Astrocyte (in vitro differentiated cells and primary cell): ENCODE measurements around the gene H2BK1. TPM values are rescaled to one million over a fixed set of nuclear protein-coding genes. Genes with fewer than 3 reads are reported as not detected.
A peak's percentile ranks its signal among the peaks of the same experiment; 100 is the strongest.

Experiments used
- DNase-seq: peaks from one replicate; pipeline ENCODE4 v3.0.0-alpha.2; 2010; ENCODE audit warnings: low read depth
- FAIRE-seq: peaks from 2 replicates; lab custom pipeline; 2011; peaks lifted over from hg19 to GRCh38; lab: Jason Lieb, UNC
- H2AFZ ChIP-seq: 2 replicates; pipeline ENCODE4 v1.6.0; 2012; ENCODE audit warnings: low read depth, low read length, inconsistent platforms
- H3K27ac ChIP-seq: 2 replicates; pipeline ENCODE4 v1.5.1; 2011; ENCODE audit warnings: low read depth, low read length, inconsistent platforms
- H3K27me3 ChIP-seq: 2 replicates; pipeline ENCODE4 v1.6.0; 2011; ENCODE audit warnings: low read length, inconsistent platforms; ENCODE audit not compliant: insufficient read depth
- H3K36me3 ChIP-seq: 2 replicates; pipeline ENCODE4 v1.5.1; 2011; ENCODE audit warnings: low read length, inconsistent platforms; ENCODE audit not compliant: insufficient read depth
- H3K4me1 ChIP-seq: 2 replicates; pipeline ENCODE4 v1.5.1; 2011; ENCODE audit warnings: low read length, inconsistent platforms; ENCODE audit not compliant: insufficient read depth
- H3K4me2 ChIP-seq: 2 replicates; pipeline ENCODE4 v1.6.0; 2012; ENCODE audit warnings: low read length, inconsistent platforms
- H3K4me3 ChIP-seq: 2 replicates; pipeline ENCODE4 v1.5.1; 2011; ENCODE audit warnings: low read depth, mild to moderate bottlenecking, low read length, inconsistent platforms; ENCODE audit not compliant: insufficient read depth
- H3K79me2 ChIP-seq: 2 replicates; pipeline ENCODE4 v1.6.0; 2012; ENCODE audit warnings: mild to moderate bottlenecking, low read length, inconsistent platforms; ENCODE audit not compliant: insufficient read depth
- H3K9ac ChIP-seq: 2 replicates; pipeline ENCODE4 v1.6.0; 2012; ENCODE audit warnings: mild to moderate bottlenecking, low read length, inconsistent platforms
- H3K9me3 ChIP-seq: 2 replicates; pipeline ENCODE4 v1.5.1; 2012; ENCODE audit warnings: low read depth, mild to moderate bottlenecking, low read length, inconsistent platforms; ENCODE audit not compliant: insufficient read depth
- H4K20me1 ChIP-seq: 2 replicates; pipeline ENCODE4 v1.6.0; 2012; ENCODE audit warnings: low read length, inconsistent platforms; ENCODE audit not compliant: insufficient read depth
- H3K27ac Mint-ChIP-seq: one replicate; pipeline ENCODE4 v1.8.0; 2021; ENCODE audit warnings: mild to moderate bottlenecking, mixed read lengths; ENCODE audit not compliant: unreplicated experiment
- H3K27me3 Mint-ChIP-seq: one replicate; pipeline ENCODE4 v1.8.0; 2021; ENCODE audit warnings: low read depth, mixed read lengths; ENCODE audit not compliant: unreplicated experiment
- H3K36me3 Mint-ChIP-seq: one replicate; pipeline ENCODE4 v1.8.0; 2021; ENCODE audit warnings: low read depth, mixed read lengths; ENCODE audit not compliant: unreplicated experiment
- H3K4me1 Mint-ChIP-seq: one replicate; pipeline ENCODE4 v1.8.0; 2021; ENCODE audit warnings: low read depth, mixed read lengths; ENCODE audit not compliant: unreplicated experiment
- H3K4me3 Mint-ChIP-seq: one replicate; pipeline ENCODE4 v1.8.0; 2021; ENCODE audit warnings: mild to moderate bottlenecking, moderate library complexity, mixed read lengths; ENCODE audit not compliant: unreplicated experiment
- H3K9me3 Mint-ChIP-seq: one replicate; pipeline ENCODE4 v1.8.0; 2021; ENCODE audit warnings: mild to moderate bottlenecking, mixed read lengths; ENCODE audit not compliant: unreplicated experiment
- CTCF ChIP-seq: IDR thresholded peaks from 2 replicates; pipeline ENCODE4 v1.5.1; 2011; ENCODE audit warnings: low read depth, mild to moderate bottlenecking, inconsistent platforms, low read length, moderate library complexity; ENCODE audit not compliant: insufficient read depth
- EZH2 ChIP-seq: IDR thresholded peaks from 2 replicates; pipeline ENCODE4 v1.6.1; 2012; ENCODE audit warnings: mild to moderate bottlenecking, low read length, inconsistent platforms; ENCODE audit not compliant: insufficient read depth
- total RNA-seq: library from RNA; stranded (reverse); gene quantifications from 2 replicates; pipeline ENCODE4 v1.2.1, GENCODE V29; 2021

The H2BK1 gene
- total RNA-seq, 1 donor from 2014 or later = not detected

- Mint-ChIP-seq H3K4me3 (no peak overlapping the region), H3K27ac (no peak overlapping the region), H3K4me1 (no peaks in the 10 kb centered on the region), H3K9me3 (peaks cover 3% of the 10 kb centered on the region), H3K27me3 (peaks cover 70% of the 10 kb centered on the region), H3K36me3 (no peaks in the 10 kb centered on the region)
- Histone ChIP-seq H3K27me3 (peaks cover 19% of the 10 kb centered on the region), H2AFZ (no peak overlapping the region), H3K36me3 (no peaks in the 10 kb centered on the region), H4K20me1 (no peaks in the 10 kb centered on the region), H3K27ac (no peak overlapping the region), H3K4me1 (no peaks in the 10 kb centered on the region), H3K4me3 (no peak overlapping the region), H3K4me2 (no peak overlapping the region), H3K9ac (no peak overlapping the region), H3K79me2 (no peaks in the 10 kb centered on the region), H3K9me3 (no peaks in the 10 kb centered on the region)
- TF ChIP-seq CTCF (no peak), EZH2 (no peak)
- no peak for FAIRE-seq
- DNase-seq = no peak
These were observed 30.3 kb downstream of the H2BK1 start for GRCh38 chr7:151179946-151180345.

GRCh38 chr7:151179287-151179860 lies 30.9 kb downstream of the H2BK1 start:
- Histone ChIP-seq H4K20me1 (no peaks in the 10 kb centered on the region), H3K9me3 (no peaks in the 10 kb centered on the region), H2AFZ (no peak overlapping the region), H3K4me2 (no peak overlapping the region), H3K79me2 (no peaks in the 10 kb centered on the region), H3K27me3 (peaks cover 20% of the 10 kb centered on the region), H3K27ac (no peak overlapping the region), H3K36me3 (no peaks in the 10 kb centered on the region), H3K4me3 (no peak overlapping the region), H3K9ac (no peak overlapping the region), H3K4me1 (no peaks in the 10 kb centered on the region)
- Mint-ChIP-seq H3K27me3 (peaks cover 73% of the 10 kb centered on the region), H3K27ac (no peak overlapping the region), H3K9me3 (peaks cover 5% of the 10 kb centered on the region), H3K4me3 (no peak overlapping the region), H3K4me1 (no peaks in the 10 kb centered on the region), H3K36me3 (no peaks in the 10 kb centered on the region)
- TF ChIP-seq EZH2 (no peak), CTCF (no peak)
- FAIRE-seq = no peak
- DNase-seq = no peak

GRCh38 chr7:151178831-151179230 lies 31.5 kb downstream of the H2BK1 start:
- Histone ChIP-seq H3K27ac (no peak overlapping the region), H2AFZ (no peak overlapping the region), H3K4me2 (no peak overlapping the region), H3K79me2 (no peaks in the 10 kb centered on the region), H4K20me1 (no peaks in the 10 kb centered on the region), H3K4me3 (no peak overlapping the region), H3K27me3 (peaks cover 20% of the 10 kb centered on the region), H3K9me3 (no peaks in the 10 kb centered on the region), H3K4me1 (no peaks in the 10 kb centered on the region), H3K36me3 (no peaks in the 10 kb centered on the region), H3K9ac (no peak overlapping the region)
- Mint-ChIP-seq H3K4me3 (no peak overlapping the region), H3K9me3 (peaks cover 5% of the 10 kb centered on the region), H3K4me1 (no peaks in the 10 kb centered on the region), H3K27ac (peak overlapping the region; percentile 3), H3K27me3 (peaks cover 74% of the 10 kb centered on the region), H3K36me3 (no peaks in the 10 kb centered on the region)
- TF ChIP-seq CTCF = no peak
- TF ChIP-seq EZH2 = no peak
- DNase-seq (no peak), FAIRE-seq (no peak)
